ENCODE results near the gene PEPD.

- TF ChIP-seq CTCF (IDR thresholded peaks at IDR 0.05) (no peak), ZFX (IDR thresholded peaks at IDR 0.05; ENCODE audit: borderline replicate concordance) (no peak)
Measured at GRCh38 chr19:33410915-33411401, 110.6 kb downstream of the PEPD start.
